Midbrain (tissue), 1 donor: Measurements from ENCODE around the gene ASB2.

Experiments used
- DNase-seq: peaks from one replicate; lab custom pipeline; 2025; lab: John Stamatoyannopoulos, UW

ASB2 gene

DNA sequence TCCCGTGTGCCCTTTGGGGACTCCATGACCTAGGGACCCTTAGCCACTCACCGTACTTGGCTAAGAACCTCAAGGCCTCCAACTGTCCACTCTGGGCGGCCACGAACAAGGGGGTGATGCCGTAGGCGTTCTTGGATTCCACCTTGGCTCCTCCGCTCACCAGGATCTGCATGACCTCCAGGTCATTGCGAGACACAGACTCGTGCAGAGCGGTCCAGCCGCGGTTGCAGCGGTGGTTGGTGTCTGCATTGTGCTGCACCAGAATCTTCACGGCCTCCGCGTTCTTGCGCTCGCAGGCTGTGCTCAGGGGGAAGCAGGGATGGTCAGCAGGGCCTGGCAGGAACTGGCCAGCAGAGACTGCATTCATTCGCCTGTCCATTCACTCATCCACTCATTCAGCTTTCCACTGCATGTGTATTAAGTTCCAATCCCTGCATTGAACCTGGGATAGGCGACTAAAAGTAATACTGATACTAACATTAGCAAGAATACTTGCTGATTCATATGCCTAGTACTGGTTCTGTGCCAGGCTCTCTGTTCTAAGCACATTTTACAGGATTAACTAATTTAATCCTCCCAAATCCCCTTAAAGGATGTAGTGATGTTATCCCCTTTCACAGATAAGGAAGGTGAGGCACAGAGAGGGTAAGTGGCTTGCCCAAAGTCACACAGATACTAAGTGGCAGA is 25.3 kb downstream of the ASB2 start:
- DNase-seq: no peak

DNA sequence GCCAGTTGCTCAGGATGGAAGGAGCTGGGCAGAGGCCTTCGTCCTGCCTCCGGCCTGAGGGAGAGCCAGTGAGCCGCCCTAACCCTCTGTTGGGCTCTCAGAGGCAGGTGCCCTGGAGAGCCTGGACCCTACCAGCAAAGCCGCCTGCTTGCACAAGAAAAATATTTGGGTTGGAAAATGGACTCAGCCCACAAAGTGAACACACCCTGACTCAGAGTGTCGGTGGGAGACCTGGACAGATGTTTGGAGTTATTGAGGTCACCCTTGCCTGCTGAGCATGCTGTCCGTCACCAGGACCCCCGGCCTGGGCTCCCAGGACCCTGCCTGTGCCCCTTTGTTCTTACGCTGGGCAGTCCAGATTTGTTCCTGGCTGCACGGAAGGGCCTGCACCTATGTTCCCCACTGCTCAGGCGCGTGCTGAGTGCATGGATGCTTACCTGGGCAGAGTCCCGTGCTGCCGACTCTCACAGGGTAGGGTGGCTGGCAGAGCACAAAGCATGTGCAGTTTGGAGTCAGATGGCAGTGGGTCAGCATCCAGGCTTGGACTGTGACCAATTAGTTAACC is 26.8 kb downstream of the ASB2 start:
- DNase-seq: no peak

DNA sequence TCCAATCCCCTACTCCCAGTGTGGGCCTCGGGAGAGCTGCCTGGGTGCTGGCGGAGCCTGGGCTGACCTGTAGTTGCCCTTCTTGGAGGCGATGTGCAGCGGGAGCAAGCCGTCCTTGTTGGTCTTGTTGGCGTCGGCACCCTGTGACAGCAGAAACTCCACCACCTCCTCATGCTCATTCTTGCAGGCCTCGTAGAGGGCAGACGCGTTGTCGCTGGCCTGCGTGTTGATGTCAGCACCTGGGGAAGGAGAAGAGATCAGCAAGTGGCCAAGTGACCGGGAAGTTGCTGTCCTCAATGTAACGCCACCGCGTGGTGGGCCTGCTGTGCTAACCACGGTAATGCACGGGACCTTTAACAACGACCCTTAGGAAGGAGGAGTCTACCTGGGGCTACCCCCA is 29.1 kb downstream of the ASB2 start:
- DNase-seq: no peak

DNA sequence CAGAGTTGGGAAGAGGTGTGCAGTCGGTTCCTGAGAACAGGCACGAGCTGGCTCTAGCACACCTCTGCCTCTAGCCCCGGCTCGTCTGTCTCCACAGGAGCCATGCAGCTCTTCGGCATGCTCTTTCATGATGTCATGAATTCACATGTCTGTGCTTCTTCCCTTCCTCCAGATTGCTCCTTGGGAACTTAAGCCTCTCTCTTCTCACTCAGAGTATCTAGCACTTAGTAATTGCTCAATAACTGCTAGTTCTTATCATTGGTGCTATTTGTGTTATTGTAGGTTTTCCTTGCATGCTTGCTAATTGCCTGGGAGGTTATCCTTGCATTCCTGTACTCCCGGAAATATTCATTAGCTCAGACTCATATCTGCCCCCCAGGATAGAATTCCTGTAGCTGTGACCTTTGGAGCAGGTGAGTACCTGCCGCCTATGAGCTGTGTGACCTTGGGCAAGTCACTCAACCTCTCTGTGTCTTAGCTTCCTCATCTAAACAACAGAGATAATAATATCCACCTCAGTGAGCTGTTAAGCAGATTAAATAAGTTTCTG is 29.8 kb downstream of the ASB2 start:
- DNase-seq: no peak

DNA sequence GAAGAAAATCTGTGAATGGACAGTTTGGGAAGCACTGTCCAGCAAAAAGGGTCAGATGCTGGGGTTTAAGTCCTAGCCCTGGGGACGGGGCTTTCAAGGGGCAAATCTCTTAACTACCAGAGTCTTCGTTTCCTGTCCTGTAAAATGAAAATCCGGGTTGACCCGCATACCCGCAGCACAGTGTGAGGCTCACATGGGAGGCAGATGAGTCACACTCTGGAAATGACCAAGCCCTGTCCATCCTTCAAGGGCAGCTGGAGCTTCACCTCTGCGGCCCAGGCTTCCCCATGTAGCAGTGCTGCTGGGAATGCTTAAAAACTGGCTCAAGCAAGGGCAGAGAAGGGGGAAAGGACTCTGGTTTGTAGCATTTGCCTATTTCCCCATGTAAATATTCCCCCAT is 30.3 kb downstream of the ASB2 start:
- no peak for DNase-seq

DNA sequence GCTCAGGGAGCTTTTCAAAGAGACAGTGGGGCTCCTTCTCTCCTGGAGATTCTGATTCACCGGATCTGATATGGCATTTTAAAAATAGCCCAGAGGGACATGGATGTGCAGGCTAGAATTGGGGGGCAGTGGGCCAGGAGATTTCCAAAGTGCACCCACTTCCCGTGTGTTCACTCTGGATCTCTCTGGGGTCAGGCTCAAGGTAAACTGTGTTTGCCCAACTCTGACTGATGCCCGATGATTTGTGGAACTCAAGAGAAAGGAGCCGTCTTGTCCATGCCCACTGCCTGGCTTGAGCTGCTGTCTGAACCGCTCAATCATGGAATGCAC is 31.3 kb downstream of the ASB2 start:
- DNase-seq: no peak

DNA sequence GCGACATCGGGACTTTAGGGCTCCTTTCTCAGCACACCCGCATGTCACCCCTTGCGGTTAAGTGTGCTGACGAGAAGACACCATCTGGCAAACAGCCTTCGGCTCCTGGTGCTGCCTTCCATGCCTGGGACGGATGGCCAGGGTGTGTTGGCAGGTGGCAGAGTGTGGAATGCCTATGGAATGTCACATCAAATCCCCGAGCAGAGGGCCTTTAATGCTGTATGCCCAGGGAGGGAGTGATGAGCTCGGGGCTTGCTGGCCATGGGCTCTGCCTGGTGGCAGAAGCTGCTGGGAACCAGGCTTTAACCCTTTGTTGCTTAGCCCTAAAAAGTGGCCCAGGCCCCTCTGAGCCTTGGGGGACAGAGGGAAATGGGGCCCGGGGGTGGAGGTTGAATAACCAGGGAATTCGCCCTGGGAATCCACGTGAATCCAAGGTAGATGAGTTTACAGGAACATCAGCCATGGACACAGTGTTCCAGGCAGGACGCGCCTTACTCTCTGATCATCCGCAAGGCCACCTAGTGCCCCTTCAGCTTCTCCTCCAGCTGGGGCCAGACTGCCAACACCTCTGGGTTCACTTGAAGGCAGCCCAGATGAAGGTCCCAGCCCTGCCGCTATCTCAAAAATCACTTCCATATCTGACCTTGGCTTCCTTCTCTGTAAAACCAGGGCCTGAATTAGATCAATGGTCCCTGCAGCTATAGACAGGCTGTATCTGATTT is 31.9 kb downstream of the ASB2 start:
- no peak for DNase-seq

DNA sequence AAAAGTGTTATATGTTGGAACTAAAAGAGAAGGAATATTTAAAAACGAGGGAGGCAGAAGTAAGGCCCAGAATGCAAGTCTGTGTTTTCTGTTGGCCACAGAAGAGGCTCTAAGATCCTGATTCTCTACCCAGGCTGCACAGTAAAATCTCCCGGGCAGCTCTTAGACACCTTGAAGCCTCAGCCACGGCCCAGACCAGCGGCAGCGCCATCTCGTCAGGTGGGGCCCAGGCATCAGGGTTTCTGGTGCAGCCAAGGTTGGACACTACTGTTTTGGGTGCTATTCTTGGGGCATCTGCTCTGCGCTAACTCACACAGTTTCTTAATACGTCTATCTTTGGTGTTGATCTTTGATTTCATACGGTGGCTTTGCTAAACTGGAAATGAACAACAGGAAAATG is 32.4 kb downstream of the ASB2 start:
- DNase-seq: no peak

DNA sequence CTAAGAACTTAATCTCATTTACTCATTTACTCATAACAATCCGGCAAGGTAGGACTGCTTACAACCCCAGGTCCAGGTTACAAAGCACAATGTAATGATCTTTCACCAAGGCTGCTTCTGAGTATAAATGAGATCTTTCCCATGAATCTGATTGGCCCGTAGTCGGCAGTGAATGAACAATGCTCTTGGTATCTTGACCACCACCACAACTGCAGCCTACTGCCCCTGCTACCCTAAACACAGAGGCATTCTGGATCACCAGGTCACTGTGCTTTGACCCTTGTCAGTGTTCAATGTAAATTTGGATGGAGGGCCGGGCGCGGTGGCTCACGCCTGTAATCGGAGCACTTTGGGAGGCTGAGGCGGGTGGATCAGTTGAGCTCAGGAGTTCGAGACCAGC is 33.3 kb downstream of the ASB2 start:
- DNase-seq: no peak

DNA sequence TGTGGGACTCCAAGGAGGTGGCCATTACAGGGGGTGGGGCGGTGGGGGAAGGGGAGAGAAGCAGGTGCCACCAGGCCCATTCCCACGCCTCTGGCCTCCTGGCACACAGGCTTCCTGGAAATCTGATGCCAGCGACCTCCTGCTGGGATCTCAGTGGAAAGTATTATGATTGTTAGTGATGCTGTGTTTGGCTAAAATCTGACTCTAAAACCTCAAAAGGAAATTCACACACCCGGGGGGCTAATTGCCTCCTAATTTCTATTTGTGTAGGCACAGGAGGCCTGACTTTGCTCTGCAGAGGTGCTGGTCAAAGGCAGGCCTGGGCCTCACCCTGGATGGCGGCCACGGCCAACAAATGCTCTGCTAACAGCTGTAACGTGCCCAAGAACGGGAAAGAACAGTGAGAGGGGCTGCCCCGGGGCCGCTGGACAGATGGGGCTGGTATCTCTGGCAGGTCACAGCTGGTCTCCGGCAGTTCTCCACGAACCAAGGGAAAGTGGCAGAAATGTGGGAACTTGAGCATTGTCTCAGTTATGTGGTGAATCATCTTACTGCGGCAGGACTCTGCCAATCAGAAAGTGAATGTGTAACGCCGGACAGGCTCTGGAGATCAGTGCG is 35.0 kb downstream of the ASB2 start:
- no peak for DNase-seq

DNA sequence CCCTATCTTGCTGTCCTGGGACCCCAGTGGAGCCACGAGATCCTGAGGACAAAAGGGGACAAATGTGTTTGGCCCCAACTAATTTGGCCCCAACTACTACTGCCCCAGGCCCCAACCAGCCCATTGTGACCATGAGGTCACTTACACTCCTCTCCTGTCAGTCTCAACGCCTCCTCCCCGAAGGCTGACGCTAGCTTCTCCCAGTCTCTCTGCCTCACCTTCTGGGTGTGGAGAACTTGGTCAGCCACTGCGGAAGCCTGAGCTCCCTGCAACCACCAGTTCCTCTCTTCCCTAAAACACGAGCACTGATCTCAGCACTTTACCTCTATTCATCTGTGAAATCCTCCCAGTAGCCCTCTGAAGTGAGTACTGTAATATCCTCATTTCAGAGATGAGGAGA is 35.9 kb downstream of the ASB2 start:
- no peak for DNase-seq

DNA sequence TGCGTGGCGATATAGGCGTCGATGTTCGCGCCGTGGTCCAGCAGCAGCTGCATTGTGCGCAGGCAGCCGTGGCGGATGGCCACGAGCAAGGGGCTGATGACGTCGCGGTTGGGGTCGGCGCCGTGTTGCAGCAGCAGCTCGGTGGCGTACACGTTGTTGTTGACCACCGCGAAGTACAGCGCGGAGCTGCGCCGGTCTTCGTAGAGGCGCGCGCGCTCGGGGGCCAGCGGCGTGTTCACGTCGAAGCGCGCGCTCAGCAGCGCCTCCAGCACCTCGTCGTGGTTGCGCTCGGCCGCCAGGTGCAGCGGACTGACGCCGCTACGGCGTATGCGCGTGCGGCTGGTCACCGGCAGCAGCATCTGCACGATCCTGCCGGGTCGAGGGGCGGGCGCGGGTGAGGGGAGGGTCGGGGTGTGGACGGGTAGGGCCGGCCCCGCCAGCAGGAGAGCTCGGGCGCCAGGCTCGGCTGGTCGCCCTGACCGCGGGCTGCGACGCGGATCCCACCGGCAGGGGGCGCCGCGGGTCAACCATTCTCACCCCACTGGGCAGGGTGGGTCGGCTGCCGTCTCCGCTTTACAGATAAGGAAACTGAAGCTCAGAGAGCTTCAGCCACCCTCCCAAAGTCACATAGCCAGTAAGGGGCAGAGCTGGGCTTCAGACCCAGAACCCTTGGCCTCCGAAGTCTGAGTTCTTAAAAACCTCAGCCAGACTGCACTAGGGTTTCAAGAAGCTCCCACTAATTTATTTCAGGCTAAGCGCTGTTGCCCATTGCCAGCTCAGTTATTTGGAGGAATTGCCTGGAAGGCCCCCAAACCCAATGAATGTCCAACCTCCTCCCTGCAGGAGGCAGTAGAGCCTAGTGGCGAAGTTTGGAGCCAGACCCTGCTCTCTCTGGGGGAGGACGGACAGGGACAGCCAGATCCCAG is 36.8 kb downstream of the ASB2 start:
- peak; percentile 53 for DNase-seq

DNA sequence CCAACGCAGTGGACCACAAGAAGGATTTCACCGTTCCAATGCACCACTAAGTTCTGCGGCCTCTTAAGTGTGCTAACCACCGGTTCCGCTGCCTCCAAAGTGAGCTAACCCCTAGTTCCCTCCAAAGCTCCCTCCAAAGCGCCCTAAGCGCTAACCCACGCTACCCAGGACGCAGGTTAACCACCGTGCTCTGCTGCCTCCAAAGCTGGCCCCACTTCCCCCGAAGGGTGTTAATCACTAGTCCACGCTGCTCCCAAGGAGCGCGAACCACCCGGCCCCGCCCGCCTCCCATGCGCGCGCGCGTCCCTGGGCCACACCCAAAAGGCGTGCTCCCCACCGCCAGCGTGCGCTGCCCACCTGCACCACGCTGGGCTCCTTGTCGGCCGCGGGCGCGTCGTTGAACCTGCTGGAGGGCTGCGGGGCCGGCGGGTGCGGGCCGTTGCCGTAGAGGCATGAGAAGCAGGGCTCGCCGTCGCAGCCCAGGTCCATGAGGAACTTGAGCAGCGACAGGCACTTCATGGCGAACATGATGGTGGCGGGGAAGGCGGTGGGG is 37.5 kb downstream of the ASB2 start:
- DNase-seq: no peak

DNA sequence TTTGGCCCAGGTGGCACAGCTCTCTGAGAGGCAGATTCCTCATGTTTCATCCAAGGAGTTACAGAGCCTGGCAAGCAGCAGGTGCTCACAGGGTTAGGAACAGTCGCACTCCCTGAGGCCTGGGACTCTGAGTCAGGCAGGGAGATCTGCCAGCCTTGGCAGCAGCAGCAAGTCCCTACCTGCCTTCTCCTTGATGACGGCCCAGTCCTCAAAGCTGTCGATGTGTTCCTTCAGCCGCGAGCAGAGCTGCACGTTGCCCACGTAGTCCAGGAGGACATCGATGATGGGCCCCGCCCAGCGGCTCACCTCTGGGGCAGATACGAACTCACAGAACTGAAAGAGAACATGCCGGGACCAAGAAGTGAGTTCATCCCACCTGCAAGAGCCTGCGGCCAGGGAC is 38.9 kb downstream of the ASB2 start:
- DNase-seq: no peak

DNA sequence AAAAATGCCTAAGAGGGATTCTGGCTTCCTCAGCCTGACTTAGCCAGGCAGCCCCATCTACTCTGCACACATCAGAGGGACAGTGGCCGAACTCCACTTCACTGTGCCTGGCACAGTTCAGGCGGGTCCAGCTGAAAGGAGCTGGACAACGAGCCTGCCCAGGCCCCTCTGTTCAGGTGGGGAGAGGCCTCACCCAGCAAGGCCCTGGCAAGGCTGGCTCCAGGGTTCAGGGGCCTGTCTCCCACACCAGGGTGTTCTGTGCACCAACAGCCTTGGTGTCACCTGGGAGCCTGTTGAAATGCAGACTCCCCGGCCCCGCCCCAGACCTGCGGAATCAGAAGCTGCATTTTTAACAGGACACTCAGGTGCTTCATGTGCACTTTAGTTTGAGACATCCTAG is 39.4 kb downstream of the ASB2 start:
- DNase-seq: no peak

DNA sequence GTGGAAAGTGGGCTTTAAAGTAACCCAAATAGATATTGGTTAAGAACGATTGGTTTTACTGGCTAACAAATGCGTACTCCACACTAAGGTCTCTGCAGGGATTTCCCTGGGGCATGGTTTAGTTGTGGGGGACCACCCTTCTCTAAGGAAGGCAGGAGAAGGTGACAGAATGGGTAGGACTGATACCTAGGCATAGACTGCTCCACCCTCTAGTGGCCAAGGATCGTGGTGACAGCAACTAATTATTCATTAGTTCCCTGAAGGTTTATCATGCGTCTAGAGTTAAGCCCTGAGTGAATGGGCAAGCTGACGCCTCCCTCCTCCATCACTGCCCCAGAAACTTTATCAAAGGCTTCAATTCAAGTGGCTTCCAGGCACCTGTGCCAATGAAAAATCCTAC is 40.1 kb downstream of the ASB2 start:
- DNase-seq: peak; percentile 8

DNA sequence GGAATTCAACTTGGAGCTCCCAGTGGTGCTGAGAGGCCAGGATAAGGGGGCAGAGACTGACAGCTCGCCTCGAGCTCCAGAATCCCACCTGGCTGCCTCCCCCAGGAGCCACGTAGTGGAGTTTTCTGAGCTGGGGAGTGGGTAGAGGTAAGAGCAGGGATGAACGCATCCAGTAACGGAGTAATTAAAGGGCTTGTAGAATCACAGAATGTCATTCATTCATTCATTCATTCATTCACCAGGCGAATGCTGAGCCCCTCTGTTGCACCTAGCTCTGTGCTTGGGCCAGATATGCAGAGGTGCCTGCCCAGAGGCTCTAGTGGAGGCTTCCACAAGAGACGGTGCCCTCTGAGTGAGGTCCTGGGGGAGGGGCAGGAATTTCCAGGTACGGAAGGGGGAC is 41.2 kb downstream of the ASB2 start:
- no peak for DNase-seq

DNA sequence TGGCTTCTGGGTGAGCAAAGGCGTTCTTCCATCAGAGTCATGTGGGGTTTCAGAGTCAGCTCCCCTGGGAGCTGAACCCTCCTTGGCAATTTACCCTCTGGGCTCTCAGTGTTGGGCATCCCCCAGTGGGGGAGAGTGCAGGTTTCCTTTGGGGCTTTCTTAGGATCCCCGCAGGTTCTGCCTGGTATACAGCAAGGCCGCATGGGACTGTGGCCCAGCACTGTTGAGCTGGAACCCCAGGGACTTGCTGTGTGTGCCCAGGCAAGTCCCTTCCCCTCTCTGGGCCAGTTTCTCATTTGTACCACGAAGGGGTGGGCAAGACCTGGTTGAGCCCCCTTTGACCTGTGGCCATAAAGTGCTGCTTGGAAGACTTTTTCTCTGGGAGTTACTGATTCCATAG is 43.7 kb downstream of the ASB2 start:
- DNase-seq: no peak

DNA sequence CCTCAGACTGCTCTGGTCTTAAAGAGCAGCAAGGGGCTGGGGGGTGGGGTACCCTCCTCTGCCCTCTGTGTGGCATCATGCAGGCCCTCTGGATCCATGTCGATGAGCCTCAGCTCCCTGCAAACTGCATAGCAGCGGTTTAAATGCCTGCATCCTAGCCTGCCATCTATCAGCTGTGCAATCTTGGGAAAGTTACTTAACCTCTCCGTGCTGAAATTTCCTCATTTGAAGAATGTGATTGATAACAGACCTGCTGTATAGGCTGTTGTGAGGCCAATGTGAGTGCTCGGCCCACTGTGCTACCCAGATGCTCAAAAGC is 45.4 kb downstream of the ASB2 start:
- no peak for DNase-seq

DNA sequence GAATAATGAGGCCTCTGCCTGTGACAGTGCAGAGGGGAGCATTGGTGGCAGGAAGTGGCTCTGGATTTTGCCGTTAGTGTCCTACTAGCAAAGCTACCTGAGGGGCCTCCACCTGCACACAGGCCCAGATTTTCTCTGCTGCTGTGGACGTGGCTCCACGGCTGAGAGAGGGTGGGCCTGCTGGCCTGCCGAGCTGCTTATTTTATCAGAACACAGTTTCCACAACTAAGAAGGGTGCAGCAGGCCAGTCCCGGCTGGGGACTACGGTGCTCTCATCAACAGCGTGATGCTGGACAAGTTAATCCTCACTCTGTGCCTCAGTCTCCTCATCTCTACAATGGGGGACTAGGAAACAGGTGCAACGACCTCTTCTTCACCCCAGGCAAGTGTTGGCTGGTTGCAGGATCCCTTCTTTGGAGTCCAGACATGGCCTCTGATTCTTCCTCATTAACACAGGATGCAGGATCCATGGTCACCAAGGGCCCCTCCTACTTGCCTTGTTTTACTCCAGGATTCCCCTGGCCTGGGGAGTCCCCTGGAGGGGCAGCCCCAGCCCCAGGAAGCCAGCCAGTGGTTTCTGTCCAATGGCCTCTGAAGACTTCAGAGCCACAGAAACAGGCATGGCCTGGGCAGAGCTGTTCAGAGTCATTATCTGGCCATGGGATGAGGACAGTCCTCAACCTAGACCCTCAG is 45.9 kb downstream of the ASB2 start:
- no peak for DNase-seq

DNA sequence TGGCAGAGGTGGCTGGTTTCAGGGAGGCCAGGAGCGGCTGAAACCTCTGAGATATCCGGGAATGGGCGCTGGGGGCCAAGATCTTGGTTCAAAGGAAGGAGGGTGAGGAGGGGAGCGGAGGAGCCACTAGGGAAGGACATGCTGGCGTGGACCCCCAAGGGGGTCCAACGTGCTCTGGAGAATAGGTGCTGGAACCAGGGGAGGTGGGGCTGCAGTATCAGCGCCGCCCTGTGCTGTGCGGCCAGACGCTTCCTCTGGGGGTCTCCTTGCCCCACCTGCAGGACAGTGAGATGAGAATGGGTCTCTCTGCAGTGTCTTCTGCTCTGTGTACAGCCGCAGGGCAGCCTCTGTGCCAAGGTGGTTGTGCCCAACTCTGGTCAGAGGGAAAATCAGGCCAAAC is 46.7 kb downstream of the ASB2 start:
- DNase-seq: no peak
